Measurements from ENCODE around the gene NRN1.

GRCh38 chr6:6033858-6034257, 27.1 kb upstream of the NRN1 start:
- TF ChIP-seq ZNF384 (IDR thresholded peaks at IDR 0.05), result no peak
- TF ChIP-seq SP1 (IDR thresholded peaks at IDR 0.05), result no peak
- no peak for TF ChIP-seq FOXK2 (IDR thresholded peaks at IDR 0.05)
- TF ChIP-seq FOXM1 (IDR thresholded peaks at IDR 0.05; ENCODE audit: borderline replicate concordance), result no peak
- no peak for TF ChIP-seq FOXA1 (IDR thresholded peaks at IDR 0.05)
- no peak for TF ChIP-seq NFRKB (IDR thresholded peaks at IDR 0.05)
- no peak for TF ChIP-seq BHLHE40 (IDR thresholded peaks at IDR 0.05; ENCODE audit: borderline replicate concordance)
